Measurements from ENCODE around the gene CARD9.

DNA sequence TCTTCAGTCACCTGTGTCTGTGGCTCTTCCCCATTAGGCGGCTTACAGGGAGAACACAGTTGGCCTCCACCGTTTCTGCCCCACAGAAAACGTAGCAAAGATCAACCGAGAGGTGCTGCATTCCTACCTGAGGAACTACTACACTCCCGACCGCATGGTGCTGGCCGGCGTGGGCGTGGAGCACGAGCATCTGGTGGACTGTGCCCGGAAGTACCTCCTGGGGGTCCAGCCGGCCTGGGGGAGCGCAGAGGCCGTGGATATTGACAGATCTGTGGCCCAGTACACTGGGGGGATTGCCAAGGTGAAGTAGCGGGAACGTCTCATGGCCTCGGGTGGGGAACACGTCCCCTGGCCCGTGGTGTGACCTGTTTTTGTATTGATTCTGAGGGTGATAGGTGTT, 43.4 kb upstream of the CARD9 start:
- TF ChIP-seq, protein P1, sequence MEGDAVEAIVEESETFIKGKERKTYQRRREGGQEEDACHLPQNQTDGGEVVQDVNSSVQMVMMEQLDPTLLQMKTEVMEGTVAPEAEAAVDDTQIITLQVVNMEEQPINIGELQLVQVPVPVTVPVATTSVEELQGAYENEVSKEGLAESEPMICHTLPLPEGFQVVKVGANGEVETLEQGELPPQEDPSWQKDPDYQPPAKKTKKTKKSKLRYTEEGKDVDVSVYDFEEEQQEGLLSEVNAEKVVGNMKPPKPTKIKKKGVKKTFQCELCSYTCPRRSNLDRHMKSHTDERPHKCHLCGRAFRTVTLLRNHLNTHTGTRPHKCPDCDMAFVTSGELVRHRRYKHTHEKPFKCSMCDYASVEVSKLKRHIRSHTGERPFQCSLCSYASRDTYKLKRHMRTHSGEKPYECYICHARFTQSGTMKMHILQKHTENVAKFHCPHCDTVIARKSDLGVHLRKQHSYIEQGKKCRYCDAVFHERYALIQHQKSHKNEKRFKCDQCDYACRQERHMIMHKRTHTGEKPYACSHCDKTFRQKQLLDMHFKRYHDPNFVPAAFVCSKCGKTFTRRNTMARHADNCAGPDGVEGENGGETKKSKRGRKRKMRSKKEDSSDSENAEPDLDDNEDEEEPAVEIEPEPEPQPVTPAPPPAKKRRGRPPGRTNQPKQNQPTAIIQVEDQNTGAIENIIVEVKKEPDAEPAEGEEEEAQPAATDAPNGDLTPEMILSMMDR (IDR thresholded peaks at IDR 0.05), result no peak
- TF ChIP-seq POLR2A (IDR thresholded peaks at IDR 0.05), result no peak

Measured in thyroid gland (tissue), 4 donors.